Mesenteric fat pad (tissue), 1 donor: ENCODE data around the gene MEI4. TPM values are rescaled to one million over a fixed set of nuclear protein-coding genes. Genes with fewer than 3 reads are reported as not detected.
A peak's percentile ranks its signal among the peaks of the same experiment; 100 is the strongest.
"Not testable (repeated sequence)": the region's sequence is repeated elsewhere in the genome, so short reads cannot be mapped to it uniquely, and the experiment has no call there.

Source experiments
- DNase-seq: peaks from one replicate; pipeline ENCODE4 v3.0.0-alpha.2; 2020; ENCODE audit warnings: low spot score
- long read RNA-seq: library from polyadenylated mRNA; unstranded; transcript quantifications from one replicate; pipeline ENCODE4 v2.0.0, GENCODE V29; 2020
- total RNA-seq: library from RNA; stranded (reverse); fragmentation: NEBNext Ultra II Directional; extraction: Animal tissue kit (Norgen Biotek cat#: 25700); gene quantifications from one replicate; pipeline ENCODE4 v1.2.1, GENCODE V29; 2021
- donor health status: DM: yes; HTN: yes; CAD: no.

The MEI4 gene
- not detected for total RNA-seq
- long read RNA-seq, result 0 reads

DNA sequence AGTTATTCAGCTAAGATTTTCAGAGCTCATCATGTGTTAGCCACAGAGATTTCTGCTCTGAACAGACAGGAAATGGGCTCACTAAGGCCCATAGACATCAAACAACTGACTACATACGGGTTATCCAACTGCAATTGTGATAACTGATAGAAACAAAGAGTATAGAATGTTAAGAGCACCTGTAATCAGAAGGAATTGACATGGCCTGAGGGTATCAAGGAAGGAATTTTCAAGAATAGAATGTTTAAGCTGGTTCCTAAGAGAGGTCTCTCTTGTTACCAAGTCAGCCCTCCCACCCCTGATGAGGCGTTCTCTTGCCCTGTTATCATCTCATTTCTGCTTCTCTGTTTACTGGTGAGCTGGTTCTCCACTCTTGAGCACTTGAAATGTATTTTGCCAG, at the start of gene MEI4:
Gene MEI4, plus strand, starts transcription at position 301 of the 400 bp plus-strand sequence. CDS start 37,633 bp downstream, outside the sequence.
- DNase-seq, result no peak

DNA sequence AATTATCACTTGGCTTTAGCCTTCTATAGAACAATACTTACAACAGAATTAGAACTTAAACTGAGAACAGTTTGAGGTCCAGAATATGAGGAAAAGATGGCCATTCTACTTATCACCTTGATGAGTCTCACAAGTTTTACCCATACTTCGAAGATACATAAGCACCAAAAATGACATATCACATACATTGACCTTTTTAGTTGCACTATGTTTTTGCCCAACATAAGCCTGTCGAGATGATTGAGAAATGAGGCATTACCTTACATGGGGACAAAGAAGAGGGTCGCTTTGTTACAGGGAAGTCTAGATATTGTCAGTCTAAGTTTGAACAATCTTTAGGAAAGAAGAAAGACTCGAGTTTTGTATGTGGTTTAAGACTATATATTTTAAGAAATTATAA, 48.4 kb upstream of the MEI4 start:
- no peak for DNase-seq

DNA sequence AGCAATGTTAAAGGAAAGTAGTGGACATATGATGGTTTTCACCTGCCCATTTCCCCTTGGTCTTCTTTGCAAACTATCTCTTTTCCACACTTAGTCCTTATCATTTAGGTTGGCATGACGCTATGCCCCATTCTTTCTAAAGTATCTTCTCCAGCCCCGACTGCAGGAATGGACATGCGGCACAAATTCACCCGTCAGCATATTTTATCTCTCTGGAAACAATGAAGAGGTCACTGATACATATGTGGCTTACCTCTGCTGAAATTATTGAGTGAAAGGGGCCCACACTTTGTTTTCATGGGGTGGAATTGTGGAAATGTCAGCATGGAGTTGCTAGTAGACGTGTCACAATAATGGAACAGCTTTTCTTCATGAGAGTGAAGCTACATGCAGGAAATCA, 45.8 kb upstream of the MEI4 start:
- DNase-seq, result no peak

- DNase-seq, result no peak
Observed at GRCh38 chr6:77609106-77609505, 43.7 kb upstream of the MEI4 start.

- no peak for DNase-seq
Observed at GRCh38 chr6:77619114-77619513, 33.7 kb upstream of the MEI4 start.

DNA sequence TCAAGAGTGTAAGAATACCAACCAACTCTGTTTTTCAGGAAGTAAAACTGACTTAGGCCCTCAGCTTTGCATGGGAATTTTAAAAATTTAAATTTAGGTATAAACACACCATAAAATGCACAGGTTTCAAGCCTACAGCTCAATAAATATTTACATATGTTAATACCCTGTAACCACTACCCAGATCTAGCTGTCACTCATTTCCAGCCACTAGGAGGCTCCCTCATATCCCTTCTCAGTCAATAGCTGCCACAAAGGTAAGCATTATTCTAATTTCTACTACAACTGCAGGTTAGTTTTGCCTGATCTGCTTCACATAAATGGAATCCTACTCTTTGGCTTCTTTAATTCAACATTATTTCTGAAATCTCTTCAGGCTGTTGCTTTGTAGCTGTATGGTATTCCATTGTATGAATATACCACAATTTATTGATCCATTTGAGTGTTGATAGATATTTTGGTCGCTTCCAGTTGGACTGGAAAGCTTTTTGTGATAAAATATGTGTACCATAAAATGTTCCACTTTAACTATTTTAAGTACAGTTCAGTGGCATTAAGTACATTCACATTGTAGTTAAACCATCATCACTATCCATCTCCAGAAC, 32.5 kb upstream of the MEI4 start:
- no peak for DNase-seq

DNA sequence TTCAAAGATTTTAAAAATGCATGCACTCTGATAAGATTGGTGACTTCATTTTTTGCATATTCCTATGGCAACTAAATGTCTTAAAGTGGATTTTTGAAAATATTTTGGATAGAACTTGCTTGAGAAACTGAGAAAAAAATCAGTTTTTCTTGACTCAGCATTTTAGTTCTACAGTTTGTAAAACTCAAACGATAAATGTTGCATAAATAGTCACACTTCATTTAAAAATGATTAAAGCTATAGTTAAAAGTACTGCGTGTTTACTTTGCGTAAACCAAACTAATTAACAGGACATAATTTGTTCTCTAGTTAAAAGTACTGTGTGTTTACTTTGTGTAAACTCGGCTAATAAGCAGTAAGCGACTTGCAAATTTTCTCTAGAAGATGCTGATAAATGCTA, 28.3 kb upstream of the MEI4 start:
- DNase-seq, result no peak

- no peak for DNase-seq
Observed at GRCh38 chr6:77626426-77626825, 26.4 kb upstream of the MEI4 start.

DNA sequence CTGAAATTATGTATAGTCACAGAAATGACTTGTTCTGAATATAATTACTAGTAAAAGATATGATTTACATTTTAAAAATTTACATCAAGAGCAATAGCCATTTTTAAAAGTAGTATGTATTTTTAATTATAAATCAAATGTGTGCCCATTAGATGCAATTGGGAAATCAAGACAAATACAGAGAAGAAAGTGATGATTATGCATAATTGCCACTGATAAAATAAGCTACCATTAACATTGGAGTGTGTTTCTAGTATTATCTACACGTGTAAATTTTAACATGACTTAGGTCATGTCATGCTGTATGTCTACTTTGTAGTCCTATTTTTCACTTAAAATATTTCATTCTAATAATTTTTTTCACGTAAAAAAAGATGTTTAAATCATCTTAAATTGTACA, 22.8 kb upstream of the MEI4 start:
- no peak for DNase-seq

- no peak for DNase-seq
Observed at GRCh38 chr6:77633471-77633870, 19.4 kb upstream of the MEI4 start.

DNA sequence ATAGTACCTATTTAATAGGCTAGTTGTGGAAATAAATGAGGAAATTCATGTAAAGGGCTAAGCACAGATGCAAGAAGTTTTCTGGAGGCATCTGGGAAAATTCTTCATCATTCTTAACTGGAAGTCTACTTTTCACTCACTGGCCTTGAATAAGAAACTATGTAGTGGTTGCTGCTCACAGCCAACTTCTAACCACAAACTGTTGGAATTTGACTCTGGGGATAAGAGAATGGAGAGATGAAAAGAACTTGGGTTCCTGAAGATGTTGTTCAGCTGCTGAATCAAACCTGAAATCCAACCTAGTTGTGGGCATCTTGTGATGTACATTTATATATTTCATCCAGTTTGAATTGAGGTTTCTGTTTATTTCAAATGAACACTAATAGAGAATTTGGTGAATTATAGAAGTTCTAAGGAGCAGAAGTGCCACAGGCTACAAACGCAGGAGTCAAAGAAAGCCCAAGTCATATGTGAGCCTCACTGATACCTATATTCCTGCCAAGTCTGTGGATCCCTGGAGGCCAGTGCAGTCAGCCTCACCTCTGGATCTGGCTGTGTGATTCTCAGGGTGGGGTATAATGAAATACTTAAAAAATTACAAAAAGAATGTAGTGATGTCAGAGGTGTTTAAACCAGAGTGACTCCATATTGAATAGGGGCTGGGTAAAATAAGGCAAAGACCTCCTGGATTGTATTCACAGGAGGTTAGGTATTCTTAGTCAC, 18.7 kb upstream of the MEI4 start:
- DNase-seq, result no peak

- no peak for DNase-seq
Observed at GRCh38 chr6:77638129-77638830, 14.6 kb upstream of the MEI4 start.

GRCh38 chr6:77644102-77644705, 8.6 kb upstream of the MEI4 start:
- no peak for DNase-seq

DNA sequence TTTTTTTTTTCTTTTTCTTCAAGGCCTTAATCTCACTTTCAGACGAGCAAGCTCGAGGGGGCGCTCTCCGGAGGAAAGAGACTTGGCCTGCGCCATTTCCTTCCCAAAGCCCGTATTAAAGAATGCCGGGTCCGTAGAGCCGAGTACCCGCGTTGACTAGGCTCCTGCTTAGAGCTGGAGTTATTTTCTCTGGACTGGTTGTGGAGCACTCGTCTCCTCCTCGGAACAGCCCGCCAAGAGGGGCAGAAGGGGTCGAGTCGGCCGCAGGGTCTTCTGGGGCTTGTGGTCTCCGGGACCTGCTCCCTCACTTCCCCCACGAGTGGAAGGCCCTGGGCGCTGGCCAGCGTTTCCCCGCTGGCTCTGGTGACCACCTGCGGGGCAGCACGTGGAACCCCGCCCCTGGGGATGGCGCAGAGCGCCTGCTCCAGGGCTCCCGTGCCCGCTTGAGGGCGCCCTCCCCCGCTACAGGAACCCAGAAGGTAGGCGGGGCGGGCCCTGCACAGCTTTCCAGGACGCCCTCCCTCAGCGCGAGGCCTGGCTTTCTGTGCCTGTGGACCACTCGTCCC, 2.7 kb upstream of the MEI4 start:
- DNase-seq, result peak; percentile 84

DNA sequence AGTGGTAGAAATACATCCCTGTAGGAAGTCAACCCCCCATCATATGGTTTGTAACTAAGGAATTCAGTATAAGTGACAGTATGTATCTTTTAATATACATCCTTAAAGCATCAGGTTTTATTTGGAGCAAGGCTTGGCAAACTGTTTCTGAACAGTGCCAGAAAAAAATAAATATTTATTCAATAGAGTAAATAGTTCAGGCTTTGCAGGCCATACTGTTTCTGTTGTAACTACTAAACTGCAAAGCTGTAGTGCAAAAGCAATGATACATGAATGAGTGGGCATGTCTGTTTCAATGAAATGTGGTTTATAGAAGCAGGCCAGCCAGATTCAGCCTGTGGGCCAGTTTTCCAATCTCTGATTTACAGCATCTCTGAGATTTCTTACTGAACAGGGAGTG, 977 bp downstream of the MEI4 start:
- no peak for DNase-seq

- not testable (repeated sequence) for DNase-seq
Observed at GRCh38 chr6:77655035-77655434, 2.2 kb downstream of the MEI4 start.

GRCh38 chr6:77656999-77657764, 4.3 kb downstream of the MEI4 start:
- no peak for DNase-seq

GRCh38 chr6:77666340-77666739, 13.5 kb downstream of the MEI4 start:
- no peak for DNase-seq

DNA sequence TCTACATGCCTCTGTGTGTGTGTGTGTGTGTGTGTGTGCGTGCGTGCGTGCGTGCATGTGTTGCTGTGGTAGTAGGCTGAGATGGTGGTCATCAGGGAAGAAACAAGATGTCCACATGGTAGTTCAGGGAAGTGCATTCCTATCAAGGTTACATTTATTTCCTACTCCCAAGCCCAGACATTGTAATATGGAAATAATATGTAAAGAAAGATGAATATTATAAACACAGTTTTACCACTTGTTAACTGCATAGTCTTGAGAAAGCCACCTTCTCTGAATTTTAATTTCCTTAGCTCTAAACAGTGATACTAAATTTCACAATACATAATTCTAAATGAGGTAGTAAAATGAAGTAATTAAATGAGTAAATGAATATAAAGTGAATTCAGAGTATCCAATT, 14.0 kb downstream of the MEI4 start:
- no peak for DNase-seq

DNA sequence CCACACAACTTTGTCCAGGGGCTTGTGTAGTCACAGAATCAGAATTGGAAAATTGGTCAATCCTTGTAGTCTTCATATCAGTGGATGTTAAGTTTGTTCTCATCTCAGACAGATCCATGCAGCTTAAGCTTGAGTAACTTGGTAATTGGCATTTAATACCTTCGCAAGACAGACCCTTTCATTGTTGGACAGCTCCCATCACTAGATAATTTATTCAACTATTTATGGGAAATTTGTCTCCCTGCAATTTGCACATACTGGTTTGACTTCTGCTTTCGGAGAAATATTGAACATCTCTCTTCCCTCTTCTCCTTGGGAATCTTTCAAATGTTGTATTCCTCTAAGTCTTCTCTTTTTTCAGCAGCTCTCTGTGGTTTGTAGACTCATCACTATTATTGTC, 17.1 kb downstream of the MEI4 start:
- DNase-seq, result no peak

DNA sequence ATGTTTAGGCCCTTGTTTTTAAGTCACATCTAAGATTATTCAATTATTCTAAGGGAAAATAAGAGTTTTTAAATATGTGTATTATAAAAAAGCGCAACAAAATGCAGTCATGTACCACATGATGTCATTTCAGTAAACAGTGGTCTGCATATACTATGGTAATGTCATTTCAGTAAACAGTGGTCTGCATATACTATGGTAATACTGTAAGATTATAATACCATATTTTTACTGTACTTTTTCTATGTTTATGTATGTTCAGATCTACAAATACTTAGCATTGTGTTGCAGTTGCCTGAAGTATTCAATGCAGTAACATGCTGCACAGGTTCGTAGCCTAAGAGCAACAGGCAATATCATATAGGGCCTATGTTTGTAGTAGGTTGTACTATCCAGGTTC, 21.4 kb downstream of the MEI4 start:
- DNase-seq, result no peak
